Neural crest cell (in vitro differentiated cells): Measurements from ENCODE around the gene EPC1. TPM values are rescaled to one million over a fixed set of nuclear protein-coding genes. Genes with fewer than 3 reads are reported as not detected.
"Not testable (repeated sequence)": the region's sequence is repeated elsewhere in the genome, so short reads cannot be mapped to it uniquely, and the experiment has no call there.

Experiments used
- DNase-seq: peaks from one replicate; pipeline ENCODE4 v3.0.0; 2021; ENCODE audit warnings: low read depth, mixed read lengths, low spot score
- H3K27ac Mint-ChIP-seq: one replicate; pipeline ENCODE4 v1.8.0; 2021; ENCODE audit warnings: mild to moderate bottlenecking, mixed read lengths; ENCODE audit not compliant: unreplicated experiment
- H3K27me3 Mint-ChIP-seq: 2 replicates; pipeline ENCODE4 v1.8.0; 2021; ENCODE audit warnings: low read depth, mild to moderate bottlenecking, mixed read lengths
- H3K36me3 Mint-ChIP-seq: 2 replicates; pipeline ENCODE4 v1.8.0; 2021; ENCODE audit warnings: low read depth, mild to moderate bottlenecking, mixed read lengths
- H3K4me1 Mint-ChIP-seq: 2 replicates; pipeline ENCODE4 v1.8.0; 2021; ENCODE audit warnings: mixed read lengths
- H3K4me3 Mint-ChIP-seq: one replicate; pipeline ENCODE4 v1.8.0; 2021; ENCODE audit warnings: mild to moderate bottlenecking, mixed read lengths
- H3K9me3 Mint-ChIP-seq: 2 replicates; pipeline ENCODE4 v1.8.0; 2021; ENCODE audit warnings: mixed read lengths
- CTCF ChIP-seq: fragments of 200-600 bp; sonication (generic); conservative IDR thresholded peaks from 2 replicates; pipeline ENCODE4 v1.5.0; 2021; ENCODE audit warnings: antibody characterized with exemption, mild to moderate bottlenecking
- total RNA-seq: library from RNA; stranded (reverse); gene quantifications from 2 replicates; pipeline ENCODE4 v1.2.1, GENCODE V29; 2021

EPC1 gene
- total RNA-seq, 1 donor from 2014 or later, result 44.4 TPM

GRCh38 chr10:32263300-32263699, 83.7 kb downstream of the EPC1 start:
- no peak overlapping the region for H3K4me3 Mint-ChIP-seq
- H3K27me3 Mint-ChIP-seq, result peaks cover 4% of the 10 kb centered on the region
- DNase-seq, result no peak
- H3K4me1 Mint-ChIP-seq, result no peaks in the 10 kb centered on the region
- no peaks in the 10 kb centered on the region for H3K9me3 Mint-ChIP-seq
- H3K27ac Mint-ChIP-seq, result no peak overlapping the region
- TF ChIP-seq CTCF, result no peak
- H3K36me3 Mint-ChIP-seq, result peaks cover 19% of the 10 kb centered on the region

DNA sequence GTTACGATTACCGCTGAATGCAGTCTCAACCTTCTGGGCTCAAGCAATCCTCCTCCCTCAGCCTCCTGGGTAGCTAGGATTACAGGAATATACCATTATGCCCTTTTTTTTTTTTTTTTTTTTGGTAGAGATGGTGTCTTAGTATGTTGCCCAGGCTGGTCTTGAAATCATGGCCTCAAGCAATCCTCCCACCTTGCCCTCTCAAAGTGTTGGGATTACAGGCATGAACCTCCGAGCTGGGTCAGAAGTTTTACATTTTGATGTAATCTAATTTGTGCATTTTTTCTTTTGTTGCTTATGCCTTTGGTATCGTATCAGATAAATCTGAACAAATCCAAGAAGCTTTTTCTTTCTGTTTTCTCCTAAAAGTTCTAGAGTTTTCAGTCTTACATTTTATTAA, 87.4 kb downstream of the EPC1 start:
- no peak for TF ChIP-seq CTCF
- DNase-seq, result no peak
- Mint-ChIP-seq H3K4me3 (no peak overlapping the region), H3K27ac (no peak overlapping the region), H3K36me3 (peaks cover 4% of the 10 kb centered on the region), H3K27me3 (peaks cover 4% of the 10 kb centered on the region), H3K4me1 (no peaks in the 10 kb centered on the region), H3K9me3 (no peaks in the 10 kb centered on the region)

- peak; percentile 59 for DNase-seq
- peak; percentile 80 for TF ChIP-seq CTCF
- Mint-ChIP-seq H3K27ac (no peak overlapping the region), H3K9me3 (no peaks in the 10 kb centered on the region), H3K4me1 (no peaks in the 10 kb centered on the region), H3K36me3 (no peaks in the 10 kb centered on the region), H3K4me3 (no peak overlapping the region), H3K27me3 (no peaks in the 10 kb centered on the region)
These were observed 90.1 kb downstream of the EPC1 start for GRCh38 chr10:32256613-32257437.

GRCh38 chr10:32253821-32254220, 93.1 kb downstream of the EPC1 start:
- Mint-ChIP-seq H3K36me3 (no peaks in the 10 kb centered on the region), H3K9me3 (no peaks in the 10 kb centered on the region), H3K27me3 (no peaks in the 10 kb centered on the region), H3K27ac (no peak overlapping the region), H3K4me1 (no peaks in the 10 kb centered on the region), H3K4me3 (no peak overlapping the region)
- no peak for TF ChIP-seq CTCF
- no peak for DNase-seq

DNA sequence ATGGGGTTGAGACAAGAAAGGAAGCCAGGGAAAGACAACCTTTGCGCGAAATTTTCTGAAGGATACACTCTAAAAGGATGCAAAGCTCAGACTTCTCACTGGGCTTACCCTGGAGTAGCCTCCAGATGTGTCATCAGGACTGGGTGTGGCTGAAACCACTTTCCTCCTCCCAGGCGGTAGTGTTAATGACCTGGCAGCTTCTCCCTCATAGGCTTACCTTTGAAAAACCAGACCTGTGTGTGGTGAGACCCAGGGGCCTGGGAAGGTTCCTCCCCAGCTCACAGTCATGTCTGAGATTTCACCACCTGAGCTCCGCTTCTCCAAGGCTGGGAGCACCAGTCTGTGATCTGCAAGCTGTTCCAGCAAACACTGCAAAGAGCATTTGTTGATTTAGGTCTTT, 93.7 kb downstream of the EPC1 start:
- no peaks in the 10 kb centered on the region for H3K27me3 Mint-ChIP-seq
- no peak for TF ChIP-seq CTCF
- H3K27ac Mint-ChIP-seq, result no peak overlapping the region
- H3K36me3 Mint-ChIP-seq, result no peaks in the 10 kb centered on the region
- no peaks in the 10 kb centered on the region for H3K9me3 Mint-ChIP-seq
- H3K4me1 Mint-ChIP-seq, result no peaks in the 10 kb centered on the region
- no peak for DNase-seq
- no peak overlapping the region for H3K4me3 Mint-ChIP-seq

GRCh38 chr10:32250489-32250888, 96.5 kb downstream of the EPC1 start:
- not testable (repeated sequence) for H3K27ac Mint-ChIP-seq, H3K4me1 Mint-ChIP-seq, H3K9me3 Mint-ChIP-seq, H3K36me3 Mint-ChIP-seq, H3K4me3 Mint-ChIP-seq, H3K27me3 Mint-ChIP-seq, DNase-seq
